Activated CD8-positive, alpha-beta T cell treated with anti-CD3 and anti-CD28 coated beads for 36 hours (primary cell): ENCODE results near the gene PKNOX1. TPM values are rescaled to one million over a fixed set of nuclear protein-coding genes. Genes with fewer than 3 reads are reported as not detected.
"Not testable (repeated sequence)": the region's sequence is repeated elsewhere in the genome, so short reads cannot be mapped to it uniquely, and the experiment has no call there.

Experiments used
- ATAC-seq: fragments of 200-7000 bp; cut with Tn5 transposase; one replicate; pipeline ENCODE4 v1.10.0; 2021; ENCODE audit warnings: mild to moderate bottlenecking, moderate library complexity
- CTCF ChIA-PET: fragments of 350-600 bp; sonication (Branson Sonifier 250); formaldehyde crosslinking; loops from one replicate; lab custom pipeline; 2021; ENCODE audit warnings: antibody characterized with exemption; lab: Charles Lee
- POLR2A ChIA-PET: fragments of 350-600 bp; sonication (Branson Sonifier 250); formaldehyde crosslinking; loops from one replicate; lab custom pipeline; 2021; ENCODE audit warnings: antibody characterized with exemption; lab: Charles Lee
- DNase-seq: peaks from one replicate; pipeline ENCODE4 v3.0.0-alpha.2; 2020
- H3K27ac Mint-ChIP-seq: one replicate; pipeline ENCODE4 v1.8.0; 2021; ENCODE audit warnings: mild to moderate bottlenecking, mixed read lengths
- H3K27me3 Mint-ChIP-seq: one replicate; pipeline ENCODE4 v1.8.0; 2021; ENCODE audit warnings: mixed read lengths
- H3K36me3 Mint-ChIP-seq: one replicate; pipeline ENCODE4 v1.8.0; 2021; ENCODE audit warnings: low read depth, mixed read lengths
- H3K4me1 Mint-ChIP-seq: one replicate; pipeline ENCODE4 v1.8.0; 2021; ENCODE audit warnings: low read depth, mixed read lengths
- H3K4me3 Mint-ChIP-seq: one replicate; pipeline ENCODE4 v1.8.0; 2021; ENCODE audit warnings: mild to moderate bottlenecking, moderate library complexity, mixed read lengths
- H3K9me3 Mint-ChIP-seq: one replicate; pipeline ENCODE4 v1.8.0; 2021; ENCODE audit warnings: mixed read lengths
- intact Hi-C: fragments of 100-400 bp; cut with micrococcal nuclease; formaldehyde crosslinking; loops from one replicate; pipeline ENCODE4 v1.10.0; 2022
- total RNA-seq, 2 experiments: library from RNA; stranded (reverse); gene quantifications; one replicate each; pipeline ENCODE4 v1.2.3, GENCODE V29; 2021
- TF ChIP-seq, protein P1 (sequence below): fragments of 200-600 bp; IDR thresholded peaks from one replicate; pipeline ENCODE4 v1.8.0; 2022; ENCODE audit warnings: antibody characterized with exemption, mild to moderate bottlenecking

PKNOX1 gene
- total RNA-seq, 2 experiments from 2014 or later: 12.6 to 14.1 TPM

DNA sequence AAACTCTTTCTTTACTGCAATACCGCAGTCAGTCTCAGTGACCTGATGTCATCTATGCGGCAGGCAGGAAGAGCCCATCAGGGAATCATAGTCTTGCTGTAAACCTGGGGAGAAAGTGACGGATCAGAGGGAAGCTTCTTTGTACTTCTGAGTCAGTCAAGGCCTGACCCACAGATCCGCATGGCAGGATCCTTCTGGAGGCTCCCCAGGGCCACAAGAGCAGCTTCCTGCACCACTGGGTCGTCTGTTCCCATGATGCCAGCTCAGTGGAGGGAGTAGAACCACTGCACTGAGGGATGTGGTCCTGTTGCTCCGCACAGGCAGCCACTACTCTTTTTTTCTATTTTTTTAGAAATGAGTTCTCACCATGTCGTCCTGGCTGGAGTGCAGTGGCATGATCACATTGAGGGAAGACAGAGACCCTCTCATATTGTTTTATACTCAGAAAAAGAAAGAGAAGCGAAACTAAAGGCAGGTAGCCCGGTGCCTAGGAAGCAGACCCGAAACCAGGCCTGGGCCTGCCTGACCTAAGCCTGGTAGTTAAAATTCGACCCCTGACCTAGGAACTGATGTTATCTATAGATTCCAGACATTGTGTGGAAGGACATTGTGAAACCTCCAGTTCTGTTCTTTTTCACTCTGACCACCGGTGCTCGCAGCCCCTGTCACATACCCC lies 42.7 kb upstream of the PKNOX1 start:
- H3K36me3 Mint-ChIP-seq: no peaks in the 10 kb centered on the region
- TF ChIP-seq, protein P1, sequence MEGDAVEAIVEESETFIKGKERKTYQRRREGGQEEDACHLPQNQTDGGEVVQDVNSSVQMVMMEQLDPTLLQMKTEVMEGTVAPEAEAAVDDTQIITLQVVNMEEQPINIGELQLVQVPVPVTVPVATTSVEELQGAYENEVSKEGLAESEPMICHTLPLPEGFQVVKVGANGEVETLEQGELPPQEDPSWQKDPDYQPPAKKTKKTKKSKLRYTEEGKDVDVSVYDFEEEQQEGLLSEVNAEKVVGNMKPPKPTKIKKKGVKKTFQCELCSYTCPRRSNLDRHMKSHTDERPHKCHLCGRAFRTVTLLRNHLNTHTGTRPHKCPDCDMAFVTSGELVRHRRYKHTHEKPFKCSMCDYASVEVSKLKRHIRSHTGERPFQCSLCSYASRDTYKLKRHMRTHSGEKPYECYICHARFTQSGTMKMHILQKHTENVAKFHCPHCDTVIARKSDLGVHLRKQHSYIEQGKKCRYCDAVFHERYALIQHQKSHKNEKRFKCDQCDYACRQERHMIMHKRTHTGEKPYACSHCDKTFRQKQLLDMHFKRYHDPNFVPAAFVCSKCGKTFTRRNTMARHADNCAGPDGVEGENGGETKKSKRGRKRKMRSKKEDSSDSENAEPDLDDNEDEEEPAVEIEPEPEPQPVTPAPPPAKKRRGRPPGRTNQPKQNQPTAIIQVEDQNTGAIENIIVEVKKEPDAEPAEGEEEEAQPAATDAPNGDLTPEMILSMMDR: no peak
- H3K9me3 Mint-ChIP-seq: no peaks in the 10 kb centered on the region
- H3K27ac Mint-ChIP-seq: no peak overlapping the region
- no peaks in the 10 kb centered on the region for H3K27me3 Mint-ChIP-seq
- DNase-seq (no peak), ATAC-seq (no peak)
- POLR2A ChIA-PET: no interaction called here
- no peaks in the 10 kb centered on the region for H3K4me1 Mint-ChIP-seq
- CTCF ChIA-PET: no interaction called here
- intact Hi-C loops: no loop called here
- no peak overlapping the region for H3K4me3 Mint-ChIP-seq

DNA sequence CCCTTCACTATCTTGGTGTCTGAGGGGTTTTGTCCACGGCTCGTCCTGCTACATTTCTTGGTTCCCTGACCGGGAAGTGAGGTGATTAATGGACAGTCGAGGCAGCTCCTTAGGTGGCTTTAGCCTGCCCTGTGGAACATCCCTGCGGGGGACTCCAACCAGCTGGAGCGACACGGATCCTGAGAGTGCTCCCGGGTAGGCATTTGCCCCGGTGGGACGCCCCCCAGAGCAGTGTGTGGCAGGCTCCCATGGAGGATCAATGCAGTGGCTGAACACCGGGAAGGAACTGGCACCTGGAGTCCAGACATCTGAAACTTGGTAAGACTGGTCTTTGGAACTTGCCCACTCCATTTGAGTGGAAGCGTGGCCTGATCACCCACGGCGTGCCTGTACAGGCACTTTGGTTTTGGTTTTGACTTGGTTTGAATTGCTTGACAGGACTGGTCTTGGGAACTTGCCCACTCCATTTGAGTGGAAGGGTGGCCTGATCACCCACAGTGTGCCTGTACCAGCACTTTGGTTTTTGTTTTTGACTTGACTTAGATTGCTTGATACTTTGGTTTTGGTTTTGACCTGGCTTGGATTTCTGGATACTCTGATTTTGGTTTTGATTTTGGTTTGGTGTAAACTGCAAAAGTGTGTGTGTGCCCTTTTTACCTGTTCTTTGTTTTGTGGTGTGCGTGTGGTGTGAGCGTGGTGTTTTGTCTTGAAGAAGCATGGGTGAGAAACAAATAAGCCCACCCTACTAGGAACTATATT lies 41.8 kb upstream of the PKNOX1 start:
- H3K9me3 Mint-ChIP-seq, CTCF ChIA-PET, intact Hi-C loops, ATAC-seq, H3K27me3 Mint-ChIP-seq, H3K4me3 Mint-ChIP-seq, POLR2A ChIA-PET, H3K27ac Mint-ChIP-seq, DNase-seq, H3K4me1 Mint-ChIP-seq, H3K36me3 Mint-ChIP-seq: not testable (repeated sequence)

DNA sequence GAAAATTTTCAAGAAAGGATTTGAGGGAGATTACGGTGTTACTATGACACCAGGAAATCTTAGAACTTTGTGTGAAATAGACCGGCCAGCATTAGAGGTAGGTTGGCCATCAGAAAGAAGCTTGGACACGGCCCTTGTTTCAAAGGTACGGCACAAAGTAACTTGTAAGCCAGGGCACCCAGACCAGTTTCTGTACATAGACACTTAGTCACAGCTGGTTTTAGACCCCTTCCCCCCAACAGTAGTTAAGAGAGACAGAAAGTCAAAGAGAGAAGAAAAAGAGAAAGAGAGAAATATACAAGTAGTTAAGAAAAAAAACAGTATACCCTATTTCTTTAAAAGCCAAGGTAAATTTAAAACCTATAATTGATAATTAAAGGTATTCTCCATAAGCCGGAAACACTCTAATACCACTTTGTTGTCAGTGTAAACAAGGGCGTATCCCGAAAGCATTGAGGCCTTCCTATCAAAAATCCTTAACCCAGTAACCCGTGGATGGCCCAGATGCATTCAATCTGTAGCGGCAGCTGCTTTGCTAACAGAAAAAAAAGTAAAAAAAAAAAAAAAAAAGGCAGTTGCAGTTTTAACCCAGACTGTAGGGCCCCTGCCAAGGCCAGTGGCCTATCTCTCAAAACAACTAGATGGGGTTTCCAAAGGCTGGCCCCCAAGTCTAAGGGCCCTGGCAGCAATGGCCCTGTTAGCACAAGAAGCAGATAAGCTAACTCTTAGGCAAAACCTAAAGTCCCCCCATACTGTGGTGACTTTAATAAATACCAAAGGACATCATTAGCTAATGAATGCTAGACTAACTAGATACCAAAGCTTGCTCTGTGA lies 41.0 kb upstream of the PKNOX1 start:
- ATAC-seq, H3K27ac Mint-ChIP-seq, intact Hi-C loops, DNase-seq, H3K27me3 Mint-ChIP-seq, H3K36me3 Mint-ChIP-seq, H3K4me1 Mint-ChIP-seq, H3K9me3 Mint-ChIP-seq, POLR2A ChIA-PET, CTCF ChIA-PET, H3K4me3 Mint-ChIP-seq: not testable (repeated sequence)

DNA sequence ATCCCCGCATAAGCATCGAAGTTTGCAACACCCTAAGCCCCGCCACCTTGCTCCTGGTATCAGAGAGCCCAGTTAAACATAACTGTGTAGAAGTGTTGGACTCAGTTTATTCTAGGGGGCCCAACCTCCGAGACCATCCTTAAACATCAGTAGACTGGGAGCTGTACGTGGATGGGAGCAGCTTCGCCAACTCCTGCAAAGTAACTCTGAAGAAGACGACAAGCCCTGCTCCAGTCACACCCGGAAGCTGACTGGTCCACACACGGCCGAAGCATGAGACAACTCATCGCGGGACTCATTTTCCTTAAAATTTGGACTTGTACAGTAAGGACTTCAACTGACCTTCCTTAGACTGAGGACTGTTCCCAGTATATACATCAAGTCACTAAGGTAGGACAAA lies 40.4 kb upstream of the PKNOX1 start:
- ATAC-seq, intact Hi-C loops, H3K36me3 Mint-ChIP-seq, H3K4me1 Mint-ChIP-seq, H3K27ac Mint-ChIP-seq, DNase-seq, CTCF ChIA-PET, POLR2A ChIA-PET, H3K27me3 Mint-ChIP-seq, H3K4me3 Mint-ChIP-seq, H3K9me3 Mint-ChIP-seq: not testable (repeated sequence)

DNA sequence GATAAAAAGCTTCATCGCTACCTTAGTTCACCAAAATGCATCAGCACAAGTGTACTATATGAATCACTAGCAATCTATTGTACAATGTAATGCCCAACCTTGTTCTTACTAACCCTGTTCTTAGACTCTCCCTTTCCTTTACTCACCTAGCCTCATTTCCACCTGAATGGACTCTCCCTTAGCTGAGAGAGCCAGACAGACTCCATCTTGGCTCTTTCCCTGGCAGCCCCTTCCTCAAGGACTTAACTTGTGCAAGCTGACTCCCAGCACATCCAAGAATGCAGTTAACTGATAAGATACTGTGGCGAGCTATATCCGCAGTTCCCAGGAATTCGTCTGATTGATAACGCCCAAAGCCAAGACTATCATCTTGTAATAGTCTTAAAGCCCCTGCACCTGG lies 38.0 kb upstream of the PKNOX1 start:
- intact Hi-C loops, CTCF ChIA-PET, H3K27me3 Mint-ChIP-seq, H3K27ac Mint-ChIP-seq, ATAC-seq, H3K9me3 Mint-ChIP-seq, POLR2A ChIA-PET, H3K4me3 Mint-ChIP-seq, H3K4me1 Mint-ChIP-seq, DNase-seq, H3K36me3 Mint-ChIP-seq: not testable (repeated sequence)

DNA sequence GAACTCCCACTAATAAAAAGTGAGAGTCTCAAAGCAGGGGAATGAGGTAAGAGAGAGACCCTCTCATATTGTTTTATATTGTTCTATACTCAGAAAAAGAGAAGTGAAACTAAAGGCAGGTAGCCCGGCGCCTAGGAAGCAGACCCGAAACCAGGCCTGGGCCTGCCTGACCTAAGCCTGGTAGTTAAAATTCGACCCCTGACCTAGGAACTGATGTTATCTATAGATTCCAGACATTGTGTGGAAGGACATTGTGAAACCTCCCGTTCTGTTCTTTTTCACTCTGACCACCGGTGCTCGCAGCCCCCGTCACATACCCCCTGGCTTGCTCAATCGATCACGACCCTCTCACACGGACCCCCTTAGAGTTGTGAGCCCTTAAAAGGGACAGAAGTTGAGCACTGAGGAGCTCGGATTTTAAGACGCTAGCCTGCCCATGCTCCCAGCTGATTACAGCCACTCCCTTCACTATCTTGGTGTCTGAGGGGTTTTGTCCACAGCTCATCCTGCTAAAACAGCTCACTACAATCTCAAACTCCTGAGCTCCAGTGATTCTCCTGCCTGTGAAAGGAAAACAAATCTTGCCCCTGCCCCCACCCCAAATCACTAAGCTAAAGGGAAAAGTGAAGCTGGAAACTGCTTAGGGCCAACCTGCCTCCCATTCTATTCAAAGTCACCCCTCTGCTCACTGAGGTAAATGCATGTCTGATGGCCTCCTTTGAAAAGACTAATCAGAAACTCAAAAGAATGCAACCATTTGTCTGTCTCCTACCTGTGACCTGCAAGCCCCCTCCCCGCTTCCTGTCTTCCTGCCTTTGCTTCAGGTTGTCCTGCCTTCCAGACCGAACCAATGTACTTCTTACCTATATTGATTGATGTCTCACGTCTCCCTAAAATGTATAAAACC lies 37.1 kb upstream of the PKNOX1 start:
- intact Hi-C loops, H3K36me3 Mint-ChIP-seq, H3K4me3 Mint-ChIP-seq, POLR2A ChIA-PET, H3K27me3 Mint-ChIP-seq, ATAC-seq, H3K4me1 Mint-ChIP-seq, DNase-seq, H3K27ac Mint-ChIP-seq, H3K9me3 Mint-ChIP-seq: not testable (repeated sequence)
- CTCF ChIA-PET: interaction anchor here (1.5 kb wide), 1 partner anchor 91 kb away, joined by 3 read pairs; no protein-coding TSS in a partner anchor
